Muscle layer of duodenum (tissue), 2 donors: ENCODE data around the gene KIN.
"Not testable (repeated sequence)": the region's sequence is repeated elsewhere in the genome, so short reads cannot be mapped to it uniquely, and the experiment has no call there.

Experiments used
- H3K27ac ChIP-seq: one replicate; pipeline ENCODE4 v1.7.0; 2013; ENCODE audit warnings: mild to moderate bottlenecking, low read length
- H3K27me3 ChIP-seq: one replicate; pipeline ENCODE4 v1.7.0; 2013; ENCODE audit warnings: low read depth, mild to moderate bottlenecking, control low read depth, low read length
- H3K36me3 ChIP-seq, 2 donors: one replicate each; pipeline ENCODE4 v1.7.0; 2013; ENCODE audit warnings: low read length in 2 of 2, control low read depth in 1 of 2, mild to moderate bottlenecking in 1 of 2; ENCODE audit not compliant: insufficient read depth in 2 of 2, control insufficient read depth in 1 of 2
- H3K4me1 ChIP-seq, 2 donors: one replicate each; pipeline ENCODE4 v1.7.0; 2013; ENCODE audit warnings: low read length in 2 of 2, mild to moderate bottlenecking in 2 of 2, control low read depth in 1 of 2, moderate library complexity in 1 of 2; ENCODE audit not compliant: insufficient read depth in 2 of 2, control insufficient read depth in 1 of 2
- H3K4me3 ChIP-seq, 2 donors: one replicate each; pipeline ENCODE4 v1.7.0; 2013; ENCODE audit warnings: low read length in 2 of 2, low read depth in 1 of 2, mild to moderate bottlenecking in 1 of 2
- H3K9me3 ChIP-seq, 2 donors: one replicate each; pipeline ENCODE4 v1.7.0; 2013; ENCODE audit warnings: low read length in 2 of 2, control low read depth in 1 of 2, mild to moderate bottlenecking in 1 of 2; ENCODE audit not compliant: control insufficient read depth in 1 of 2
- donor health status: healthy.

Gene KIN

DNA sequence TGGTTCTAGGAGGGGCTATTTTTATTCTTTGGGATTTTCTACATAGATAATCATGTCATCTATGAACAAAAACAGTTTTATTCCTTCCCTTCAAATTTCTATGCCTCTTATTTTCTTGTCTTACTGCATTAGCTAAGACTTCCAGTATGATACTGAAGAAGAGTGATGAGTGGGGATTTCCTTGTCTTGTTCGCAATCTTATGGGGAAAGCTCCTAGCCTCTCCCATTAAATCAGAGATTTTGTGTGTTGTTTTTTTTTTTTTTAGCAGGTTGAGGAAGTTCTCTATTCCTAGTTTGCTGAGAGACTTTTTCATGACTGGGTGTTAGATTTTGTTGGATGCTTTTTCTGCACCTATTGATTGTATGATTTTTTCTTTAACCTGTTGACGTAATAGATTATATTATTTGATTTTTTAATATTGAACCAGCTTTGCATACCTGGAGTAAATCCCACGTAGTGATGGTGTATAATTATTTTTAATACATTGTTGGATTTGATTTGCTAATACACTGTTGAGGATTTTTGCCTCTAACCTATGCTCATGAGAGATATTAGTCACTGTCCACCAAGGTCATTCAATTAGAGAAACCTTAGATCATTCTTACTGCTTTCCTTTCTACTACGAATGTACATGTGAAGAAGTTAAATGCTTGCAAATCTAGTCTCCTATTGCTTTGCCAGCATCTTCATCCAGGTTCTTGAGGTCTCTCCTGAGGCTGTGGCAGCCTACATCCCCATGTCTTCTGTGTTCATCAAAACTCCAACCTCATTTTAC is 6.6 kb upstream of the KIN start:
- Histone ChIP-seq H3K4me1 (peaks cover under 1 to 50% of the 10 kb centered on the region in 2 donors), H3K4me3 (no peak overlapping the region), H3K36me3 (peaks cover 18 to 28% of the 10 kb centered on the region in 2 donors), H3K27me3 (no peaks in the 10 kb centered on the region), H3K9me3 (no peaks in the 10 kb centered on the region), H3K27ac (no peak overlapping the region)

DNA sequence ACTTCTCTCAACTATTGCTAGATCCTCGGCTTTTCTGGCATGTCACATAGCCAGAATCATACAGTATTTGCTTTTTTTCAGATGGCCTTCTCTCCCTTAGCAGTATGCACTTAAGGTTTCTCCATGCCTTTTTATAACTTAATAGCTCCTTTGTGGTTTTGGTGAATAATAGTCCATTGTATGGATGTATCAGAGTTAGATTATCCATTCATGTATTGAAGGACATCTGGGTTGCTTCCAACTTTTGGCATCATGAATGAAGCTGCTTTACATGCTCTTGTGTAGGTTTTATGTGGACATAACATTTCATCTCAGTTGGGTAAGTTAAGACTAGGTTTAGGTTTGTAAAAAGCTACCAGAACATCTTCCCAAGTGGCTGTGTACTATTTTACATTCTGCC is 4.7 kb upstream of the KIN start:
- Histone ChIP-seq H3K36me3 (peaks cover 8 to 9% of the 10 kb centered on the region in 2 donors), H3K9me3 (no peaks in the 10 kb centered on the region), H3K27ac (no peak overlapping the region), H3K27me3 (no peaks in the 10 kb centered on the region), H3K4me3 (no peak overlapping the region), H3K4me1 (peaks cover 7 to 56% of the 10 kb centered on the region in 2 donors)

DNA sequence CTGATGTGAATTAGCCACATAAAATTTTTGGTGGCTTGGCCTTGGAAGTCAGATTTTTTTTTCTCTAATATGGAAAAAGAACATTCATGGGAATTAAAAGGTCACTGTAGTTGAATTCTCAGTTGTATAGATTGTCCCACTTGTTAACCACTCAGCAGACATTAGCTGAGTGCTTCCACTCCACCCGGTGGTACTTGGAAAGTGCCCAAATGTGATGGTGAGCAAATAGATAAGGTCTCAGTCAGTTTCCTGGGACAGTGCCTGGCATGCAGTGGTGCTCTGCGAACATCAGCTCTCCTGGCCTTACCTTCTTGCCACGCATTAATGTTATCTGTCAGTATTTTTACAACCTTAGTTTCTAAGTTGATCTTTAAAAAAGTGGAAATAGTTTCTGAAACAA is 1.6 kb upstream of the KIN start:
- H3K27ac ChIP-seq: peak overlapping the region; percentile 86
- H3K9me3 ChIP-seq: no peaks in the 10 kb centered on the region
- peak overlapping the region; percentile 87 to 97 for H3K4me3 ChIP-seq
- H3K36me3 ChIP-seq: no peaks in the 10 kb centered on the region
- peaks cover 7 to 52% of the 10 kb centered on the region in 2 donors for H3K4me1 ChIP-seq
- H3K27me3 ChIP-seq: no peaks in the 10 kb centered on the region

- H3K9me3 ChIP-seq: no peaks in the 10 kb centered on the region
- H3K4me1 ChIP-seq: peaks cover 7 to 50% of the 10 kb centered on the region in 2 donors
- peak overlapping the region; percentile 86 for H3K27ac ChIP-seq
- peak overlapping the region; percentile 87 to 97 for H3K4me3 ChIP-seq
- H3K36me3 ChIP-seq: no peaks in the 10 kb centered on the region
- H3K27me3 ChIP-seq: no peaks in the 10 kb centered on the region
Measured at GRCh38 chr10:7788639-7789286, 970 bp upstream of the KIN start.

- peak overlapping the region; percentile 87 to 97 for H3K4me3 ChIP-seq
- peak overlapping the region; percentile 67 for H3K27ac ChIP-seq
- H3K9me3 ChIP-seq: no peaks in the 10 kb centered on the region
- peaks cover 7 to 39% of the 10 kb centered on the region in 2 donors for H3K4me1 ChIP-seq
- H3K27me3 ChIP-seq: no peaks in the 10 kb centered on the region
- H3K36me3 ChIP-seq: no peaks in the 10 kb centered on the region
Measured at GRCh38 chr10:7787150-7787856, 490 bp downstream of the KIN start.

DNA sequence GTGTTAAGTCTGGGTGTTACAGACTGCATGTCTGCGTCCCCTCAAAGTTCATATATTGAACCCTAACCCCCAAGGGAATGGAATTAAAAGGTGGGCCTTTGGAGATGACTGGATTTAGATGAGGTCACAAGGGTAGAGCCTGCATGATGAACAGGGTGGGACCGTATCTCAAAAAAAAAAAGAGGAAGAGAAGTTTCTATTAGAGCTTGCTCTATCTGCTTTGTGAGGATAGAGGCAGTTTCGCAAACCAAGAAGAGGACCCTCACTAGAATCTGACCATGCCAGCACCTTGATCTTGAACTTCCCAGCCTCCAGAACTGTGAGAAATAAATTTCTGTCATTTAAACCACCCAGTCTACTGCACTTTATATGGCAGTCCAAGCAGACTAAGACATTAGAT is 1.4 kb downstream of the KIN start:
- Histone ChIP-seq H3K36me3 (no peaks in the 10 kb centered on the region), H3K4me3 (peak overlapping the region; percentile 87 to 97), H3K27me3 (no peaks in the 10 kb centered on the region), H3K9me3 (no peaks in the 10 kb centered on the region), H3K27ac (no peak overlapping the region), H3K4me1 (peaks cover 7 to 34% of the 10 kb centered on the region in 2 donors)

GRCh38 chr10:7782194-7782593 is 5.6 kb downstream of the KIN start:
- Histone ChIP-seq H3K4me1 (peaks cover 0 to 13% of the 10 kb centered on the region in 2 donors), H3K36me3 (peaks cover 15 to 34% of the 10 kb centered on the region in 2 donors)
- not testable (repeated sequence) for H3K27me3 ChIP-seq, H3K9me3 ChIP-seq, H3K27ac ChIP-seq, H3K4me3 ChIP-seq

GRCh38 chr10:7776777-7777176 is 11.0 kb downstream of the KIN start:
- peaks cover 30 to 60% of the 10 kb centered on the region in 2 donors for H3K36me3 ChIP-seq

GRCh38 chr10:7773845-7774801 is 13.7 kb downstream of the KIN start:
- no peaks in the 10 kb centered on the region for H3K9me3 ChIP-seq
- H3K27ac ChIP-seq: no peak overlapping the region
- no peaks in the 10 kb centered on the region for H3K4me1 ChIP-seq
- H3K27me3 ChIP-seq: no peaks in the 10 kb centered on the region
- peaks cover 32 to 58% of the 10 kb centered on the region in 2 donors for H3K36me3 ChIP-seq
- H3K4me3 ChIP-seq: no peak overlapping the region

More at GRCh38 chr10:7776777-7777176, 11.0 kb downstream of the KIN start:
- Histone ChIP-seq H3K9me3 (no peaks in the 10 kb centered on the region), H3K4me3 (no peak overlapping the region), H3K27me3 (no peaks in the 10 kb centered on the region), H3K27ac (no peak overlapping the region), H3K4me1 (no peaks in the 10 kb centered on the region)

- peaks cover 44 to 57% of the 10 kb centered on the region in 2 donors for H3K36me3 ChIP-seq
Measured at GRCh38 chr10:7768417-7768816, 19.4 kb downstream of the KIN start.

More at GRCh38 chr10:7768417-7768816, 19.4 kb downstream of the KIN start:
- H3K9me3 ChIP-seq: no peaks in the 10 kb centered on the region
- H3K4me3 ChIP-seq: no peak overlapping the region
- H3K27ac ChIP-seq: no peak overlapping the region
- H3K4me1 ChIP-seq: no peaks in the 10 kb centered on the region
- H3K27me3 ChIP-seq: no peaks in the 10 kb centered on the region
